Pulmonary artery endothelial cell (primary cell): ENCODE measurements around the gene INSR. TPM values are rescaled to one million over a fixed set of nuclear protein-coding genes. Genes with fewer than 3 reads are reported as not detected.
"Not testable (repeated sequence)": the region's sequence is repeated elsewhere in the genome, so short reads cannot be mapped to it uniquely, and the experiment has no call there.

Experiments used
- DNase-seq: peaks from one replicate; pipeline ENCODE4 v3.0.0-alpha.2; 2011; ENCODE audit warnings: low read depth, low spot score
- total RNA-seq: library from RNA; depleted of rRNA; stranded (reverse); fragments of >200 nt; gene quantifications from 2 replicates; pipeline ENCODE4 v1.2.3, GENCODE V29; 2014

INSR gene
- total RNA-seq, 1 donor from 2014 or later, result 30.7 TPM

GRCh38 chr19:7195046-7195445, 99.2 kb downstream of the INSR start:
- DNase-seq, result no peak

GRCh38 chr19:7194566-7194965, 99.6 kb downstream of the INSR start:
- no peak for DNase-seq

- no peak for DNase-seq
These were observed 102.1 kb downstream of the INSR start for GRCh38 chr19:7191946-7192691.

GRCh38 chr19:7188698-7189629, 105.2 kb downstream of the INSR start:
- peak; percentile 84 for DNase-seq

GRCh38 chr19:7187605-7188339, 106.4 kb downstream of the INSR start:
- DNase-seq, result no peak

GRCh38 chr19:7182489-7182888, 111.7 kb downstream of the INSR start:
- peak; percentile 29 for DNase-seq

GRCh38 chr19:7179917-7180306, 114.3 kb downstream of the INSR start:
- DNase-seq, result no peak

GRCh38 chr19:7177926-7178325, 116.3 kb downstream of the INSR start:
- DNase-seq, result no peak

GRCh38 chr19:7176792-7177191, 117.4 kb downstream of the INSR start:
- DNase-seq, result no peak

- no peak for DNase-seq
These were observed 121.4 kb downstream of the INSR start for GRCh38 chr19:7172794-7173193.

- no peak for DNase-seq
These were observed 123.2 kb downstream of the INSR start for GRCh38 chr19:7170983-7171382.

GRCh38 chr19:7168941-7169340, 125.3 kb downstream of the INSR start:
- DNase-seq, result no peak

- no peak for DNase-seq
These were observed 132.9 kb downstream of the INSR start for GRCh38 chr19:7161292-7161691.

GRCh38 chr19:7159105-7159933, 134.9 kb downstream of the INSR start:
- no peak for DNase-seq

- no peak for DNase-seq
These were observed 141.2 kb downstream of the INSR start for GRCh38 chr19:7153022-7153421.

- DNase-seq, result no peak
These were observed 141.6 kb downstream of the INSR start for GRCh38 chr19:7152568-7152967.

- DNase-seq, result no peak
These were observed 144.1 kb downstream of the INSR start for GRCh38 chr19:7149956-7150705.

- DNase-seq, result not testable (repeated sequence)
These were observed 147.0 kb downstream of the INSR start for GRCh38 chr19:7147119-7147675.

GRCh38 chr19:7146086-7146485, 148.1 kb downstream of the INSR start:
- not testable (repeated sequence) for DNase-seq

GRCh38 chr19:7145494-7145893, 148.7 kb downstream of the INSR start:
- DNase-seq, result no peak
